HG02970 (cell line): ENCODE measurements around the gene IL1RN.

ENCODE experiments used
- ATAC-seq: cut with Tn5 transposase; IDR thresholded peaks from one replicate; pipeline ENCODE4 v1.9.1; 2021; ENCODE audit warnings: mild to moderate bottlenecking, moderate library complexity, moderate number of reproducible peaks; ENCODE audit not compliant: unreplicated experiment, low FRiP score

The IL1RN gene

DNA sequence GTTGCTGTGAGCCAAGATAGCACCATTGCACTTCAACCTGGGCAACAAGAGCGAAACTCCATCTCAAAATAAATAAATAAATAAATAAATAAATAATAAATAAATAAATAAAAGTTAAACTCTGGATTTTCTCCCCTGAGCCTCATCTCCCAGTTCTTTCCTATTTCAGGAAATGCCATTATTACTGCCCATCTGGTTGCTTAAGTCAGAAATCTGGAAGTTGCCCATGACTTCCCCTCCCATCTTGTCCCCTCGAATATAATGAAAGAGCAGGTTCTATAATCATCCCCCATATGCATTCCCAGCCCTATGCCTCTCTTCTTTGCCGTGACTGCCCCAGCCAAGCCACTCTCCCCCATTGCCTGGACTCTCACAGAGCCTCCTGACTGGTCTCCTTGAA lies 42.2 kb downstream of the IL1RN start:
- no peak for ATAC-seq

DNA sequence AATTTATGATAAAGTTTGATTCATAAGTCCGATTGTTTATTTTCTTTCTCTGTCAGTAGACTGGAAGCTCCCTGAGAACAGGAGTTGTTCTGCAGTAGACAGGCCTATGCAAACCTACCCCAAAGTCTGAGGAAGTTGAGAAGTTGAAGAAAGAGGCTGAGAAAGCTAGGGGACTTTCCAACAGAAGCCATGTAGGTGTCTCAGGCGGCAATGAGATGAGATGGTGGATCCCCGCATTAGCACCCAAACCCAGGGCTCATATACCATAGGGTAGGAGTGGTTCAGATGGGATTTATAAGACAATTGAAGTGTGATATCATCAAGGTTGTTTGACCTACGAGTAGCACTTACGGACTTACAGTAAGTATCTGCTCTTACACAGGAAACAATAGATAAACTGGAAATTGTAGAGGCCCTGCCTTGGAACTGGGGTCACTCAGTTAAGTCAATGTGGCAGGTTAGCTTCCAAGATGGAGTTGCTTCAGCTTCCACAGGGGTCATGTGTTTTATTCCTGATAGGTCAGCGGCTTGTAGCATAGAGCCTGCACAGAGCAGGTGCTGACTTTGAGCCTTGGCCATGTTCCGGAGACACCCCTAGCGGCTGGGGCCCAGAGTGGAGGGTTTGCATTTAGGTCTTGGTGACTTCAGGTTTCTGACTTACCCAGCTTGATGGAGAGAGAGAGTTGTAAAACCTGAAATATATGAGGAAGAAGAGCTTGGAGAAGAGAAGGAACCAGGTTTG lies 44.1 kb downstream of the IL1RN start:
- ATAC-seq, result no peak

DNA sequence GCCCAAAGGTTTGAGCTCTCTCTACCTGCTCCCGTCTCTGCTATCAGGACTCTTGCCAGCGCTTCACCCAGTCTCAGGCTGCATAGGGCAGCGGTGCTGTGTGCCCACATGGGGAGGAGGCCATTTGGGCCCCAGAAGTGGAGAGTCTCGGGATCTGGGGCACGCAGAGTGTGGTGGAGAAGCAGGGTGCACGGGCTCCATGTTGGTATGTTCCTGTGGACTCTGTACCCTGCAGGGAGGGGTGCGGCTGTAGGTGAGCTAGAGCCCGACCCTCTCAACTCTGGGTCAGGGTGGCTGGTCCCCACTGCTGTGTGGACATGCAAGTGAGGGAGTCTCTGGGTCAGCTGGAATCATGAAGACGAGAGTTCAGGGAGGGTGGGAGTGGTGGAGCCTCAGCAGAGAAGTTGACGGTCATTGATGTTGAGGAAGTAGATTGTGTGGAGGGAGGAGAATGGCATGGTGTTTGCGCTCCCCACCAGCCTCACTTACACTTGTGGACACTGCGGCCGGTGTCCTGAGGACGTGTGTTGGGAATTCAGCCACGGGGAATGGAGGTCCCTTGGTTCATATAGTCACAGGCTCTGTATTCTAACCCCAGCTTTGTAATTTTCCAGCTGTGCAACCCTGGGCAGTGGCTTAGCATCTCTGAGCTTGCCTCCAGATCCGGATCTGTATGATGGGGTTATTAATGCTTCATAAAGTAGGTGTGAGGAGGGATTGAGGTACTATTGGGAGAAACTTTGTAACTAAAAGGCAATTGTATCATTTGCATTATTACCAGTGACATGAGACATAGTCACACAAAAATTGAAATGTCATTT lies 45.5 kb downstream of the IL1RN start:
- no peak for ATAC-seq

GRCh38 chr2:113173542-113174375 lies 46.4 kb downstream of the IL1RN start, which contains the start of gene PSD4:
PSD4 (plus strand) TSS chr2:113173971; CDS start chr2:113182457, 8,486 bp downstream.
- peak; percentile 58 for ATAC-seq

GRCh38 chr2:113174376-113174750 lies 47.0 kb downstream of the IL1RN start:
- ATAC-seq, result peak; percentile 5

GRCh38 chr2:113175042-113175628 lies 47.7 kb downstream of the IL1RN start:
- peak; percentile 64 for ATAC-seq

- ATAC-seq, result no peak
Observed at GRCh38 chr2:113175736-113176695, 48.6 kb downstream of the IL1RN start.

DNA sequence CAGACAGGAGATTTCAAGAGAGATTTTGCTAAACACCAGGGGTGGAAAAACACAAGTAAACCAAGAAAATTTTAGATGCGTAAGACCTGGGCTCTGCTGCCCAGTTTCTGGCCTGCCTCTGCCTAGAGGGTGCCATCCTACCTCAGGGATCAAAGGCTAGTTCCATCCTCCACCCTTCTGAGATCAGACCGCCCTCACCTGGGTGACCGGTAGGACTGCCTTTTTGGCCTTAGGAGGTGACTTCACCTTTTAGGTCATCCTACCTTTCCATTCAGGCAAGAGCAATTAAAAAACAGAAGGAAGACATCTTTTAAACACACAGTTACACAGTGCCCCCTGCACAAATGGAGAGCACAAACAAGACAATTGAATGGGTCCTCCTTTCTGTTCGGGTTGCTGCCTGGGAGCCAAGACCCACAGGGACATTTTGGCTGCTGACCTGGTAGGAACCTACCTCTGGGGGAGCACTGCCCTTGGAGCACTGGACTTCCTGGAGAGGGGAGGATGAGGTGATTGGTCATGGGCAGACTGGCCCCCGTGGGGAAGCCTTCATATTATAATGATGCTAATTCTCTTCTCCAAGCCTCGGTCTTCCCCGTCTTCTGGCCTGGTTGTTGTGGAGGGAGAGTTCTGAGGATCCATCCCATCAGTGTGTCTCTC lies 49.4 kb downstream of the IL1RN start:
- no peak for ATAC-seq

GRCh38 chr2:113178069-113178746 lies 50.8 kb downstream of the IL1RN start:
- no peak for ATAC-seq

DNA sequence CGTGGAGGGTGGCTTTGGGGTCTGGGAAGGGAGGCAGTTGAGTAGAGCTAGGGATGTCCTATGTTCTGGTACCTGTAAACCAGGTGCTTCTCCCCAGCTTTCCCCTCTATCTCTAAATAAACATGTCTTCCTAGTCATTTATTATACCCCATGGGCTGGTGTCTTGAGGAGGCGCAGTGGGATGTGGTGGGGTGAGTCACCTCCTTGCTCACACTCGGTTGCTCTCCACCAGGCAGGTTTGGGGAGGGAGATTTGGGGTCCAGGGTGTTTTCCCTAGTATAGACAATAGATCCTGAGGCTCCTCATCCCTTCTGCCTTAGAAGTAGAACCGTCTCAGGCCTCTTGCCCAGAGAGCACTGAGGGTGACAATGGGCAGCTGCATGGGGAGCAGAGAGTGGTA lies 51.5 kb downstream of the IL1RN start:
- ATAC-seq, result no peak

DNA sequence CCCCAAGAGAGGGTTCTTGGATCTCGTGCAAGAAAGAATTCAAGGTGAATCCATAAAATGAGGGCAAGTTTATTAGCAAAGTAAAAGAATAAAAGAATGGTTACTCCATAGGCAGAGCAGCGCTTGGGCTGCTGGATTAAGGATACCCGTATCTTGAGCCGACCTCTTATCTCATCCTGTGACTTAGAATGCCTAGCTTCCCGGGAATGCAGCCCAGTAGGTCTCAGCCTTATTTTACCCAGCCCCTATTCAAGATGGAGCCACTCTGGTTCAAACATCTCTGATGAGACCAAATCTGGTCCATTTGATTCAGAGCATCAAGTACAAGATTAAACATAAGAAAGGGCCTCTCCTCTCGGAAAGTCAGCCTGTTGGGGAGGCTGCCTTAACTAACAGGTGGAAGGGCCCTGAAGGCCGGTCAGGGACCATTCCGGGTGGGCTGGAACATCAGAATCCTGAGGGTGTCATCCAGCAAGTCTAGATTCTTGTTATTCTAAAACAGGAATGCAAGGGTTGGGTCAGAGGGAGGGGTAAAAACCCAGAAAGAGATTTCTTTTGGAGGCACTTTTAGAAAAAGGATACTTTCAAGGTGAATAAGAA lies 52.1 kb downstream of the IL1RN start:
- no peak for ATAC-seq

DNA sequence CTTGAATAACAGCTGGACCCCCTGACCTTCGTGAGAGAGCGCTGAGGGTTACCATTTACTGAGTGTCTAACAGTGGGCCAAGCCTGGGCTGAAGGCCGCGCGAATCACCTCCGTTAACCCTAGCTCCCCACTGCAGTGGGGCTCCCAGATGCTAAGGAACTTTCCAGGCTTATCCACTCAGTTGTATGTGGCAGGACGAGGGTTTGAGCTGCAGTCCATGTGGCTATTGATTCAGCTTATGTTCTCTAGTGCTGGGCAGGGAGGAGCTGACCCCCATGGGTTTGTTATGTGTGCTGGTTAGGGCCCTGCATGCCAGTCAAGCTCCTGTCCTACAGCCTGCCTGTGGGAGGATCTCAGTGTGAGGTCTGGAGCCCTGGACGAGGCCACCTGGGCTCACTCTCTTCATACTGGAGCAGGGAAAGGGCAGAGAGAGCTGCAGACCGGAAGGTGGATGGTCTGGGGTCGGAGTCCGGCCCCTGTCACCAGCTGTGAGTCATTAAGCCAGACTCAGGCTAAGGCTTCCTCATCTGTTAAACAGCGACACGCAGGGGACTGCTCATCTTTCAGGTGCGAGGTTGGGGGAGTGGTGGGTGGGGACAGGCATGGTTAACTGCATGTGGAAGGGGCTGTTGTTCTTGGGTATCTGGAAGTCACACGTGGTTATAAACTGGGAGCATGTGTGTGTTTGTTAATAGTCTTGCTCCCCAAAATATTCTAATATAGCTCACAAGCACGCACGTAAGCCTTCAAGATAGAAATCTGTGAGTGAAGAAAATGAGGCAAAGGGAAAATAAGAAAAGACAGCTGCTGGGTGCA lies 52.9 kb downstream of the IL1RN start:
- ATAC-seq, result no peak

DNA sequence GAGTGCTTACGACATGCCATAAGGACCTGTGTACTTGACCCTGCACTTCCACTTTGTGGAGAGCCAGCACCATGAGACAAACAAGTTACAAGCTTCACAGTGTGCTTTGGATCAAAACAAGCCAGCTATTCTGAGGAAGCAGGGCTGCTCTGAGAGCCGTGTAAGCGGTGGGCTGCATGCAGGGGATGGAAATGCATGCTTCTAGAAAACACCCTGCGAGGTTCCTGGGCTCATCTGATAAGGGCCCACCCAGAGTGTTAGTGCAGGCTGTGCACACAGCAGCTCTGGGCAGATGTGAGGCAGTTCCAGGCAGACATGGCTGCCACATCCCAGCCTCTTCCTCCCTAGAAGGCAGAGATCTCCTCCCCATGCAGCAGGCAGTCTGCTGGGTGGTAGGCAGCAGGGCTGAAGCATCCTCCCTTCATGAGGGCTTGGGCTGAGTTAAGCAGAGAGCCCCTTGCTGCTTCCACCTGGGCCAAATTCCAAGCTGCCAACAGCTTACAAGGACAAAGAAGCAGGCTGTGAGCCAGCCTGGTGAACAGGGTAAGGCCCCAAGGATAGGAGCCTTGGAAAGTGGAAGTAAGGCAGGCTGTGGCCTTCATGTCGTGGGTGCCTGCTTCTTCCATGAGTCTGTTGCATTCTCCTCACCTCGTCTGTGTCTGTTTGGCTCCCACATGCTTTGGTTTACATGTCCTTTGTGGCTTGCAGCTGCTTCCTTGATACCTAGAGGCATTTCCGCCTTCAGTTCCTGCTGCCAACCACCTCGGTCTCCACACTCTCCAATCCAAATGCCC lies 54.1 kb downstream of the IL1RN start:
- ATAC-seq, result no peak

- ATAC-seq, result no peak
Observed at GRCh38 chr2:113182471-113183260, 55.3 kb downstream of the IL1RN start.

DNA sequence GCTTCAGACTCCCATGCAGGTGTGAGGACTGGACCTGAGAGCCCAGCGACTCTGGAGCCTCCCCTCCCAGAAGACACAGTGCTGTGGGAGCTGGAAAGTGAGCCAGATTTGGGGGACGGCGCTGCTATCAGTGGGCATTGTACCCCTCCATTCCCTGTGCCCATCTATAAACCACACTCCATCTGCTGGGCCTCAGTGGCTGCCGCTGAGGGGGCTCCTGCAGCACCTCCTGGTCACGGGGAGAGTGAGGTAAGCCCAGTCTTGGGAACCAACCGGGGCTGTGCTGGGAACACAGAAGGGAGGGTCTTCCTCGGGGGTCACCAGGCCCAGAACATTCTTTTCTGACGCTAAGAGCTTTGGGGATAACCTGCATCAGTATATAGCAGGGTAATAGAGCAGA lies 55.9 kb downstream of the IL1RN start:
- no peak for ATAC-seq
